Omental fat pad (tissue), 4 donors: ENCODE measurements around the gene RNASEH2A. TPM values are rescaled to one million over a fixed set of nuclear protein-coding genes. Genes with fewer than 3 reads are reported as not detected.
"Not testable (repeated sequence)": the region's sequence is repeated elsewhere in the genome, so short reads cannot be mapped to it uniquely, and the experiment has no call there.

Experiments used
- ATAC-seq: fragments of 150-250 bp; one replicate; pipeline ENCODE4 v1.9.1; 2016; ENCODE audit warnings: mild to moderate bottlenecking, moderate library complexity; ENCODE audit not compliant: low FRiP score
- DNase-seq: peaks from one replicate; pipeline ENCODE4 v3.0.0-alpha.2; 2019; ENCODE audit warnings: low spot score
- CTCF ChIP-seq, 3 donors: fragments of 450-650 bp; IDR thresholded peaks; one replicate each; pipeline ENCODE4 v1.5.1; 2016 to 2017; ENCODE audit warnings: antibody characterized with exemption in 3 of 3, mild to moderate bottlenecking in 3 of 3, moderate library complexity in 2 of 3
- total RNA-seq, 4 donors: library from RNA; depleted of rRNA; stranded (reverse); fragments of >200 nt; gene quantifications; one replicate each; pipeline ENCODE4 v1.1.0, GENCODE V29; 2016

RNASEH2A gene
- total RNA-seq, 4 donors from 2014 or later = 2.8 to 10.4 (median 5.9) TPM

- no peak for TF ChIP-seq CTCF (IDR thresholded peaks at IDR 0.05)
- DNase-seq (no peak), ATAC-seq (no peak)
Observed at GRCh38 chr19:12841094-12841493, 34.7 kb downstream of the RNASEH2A start.

DNA sequence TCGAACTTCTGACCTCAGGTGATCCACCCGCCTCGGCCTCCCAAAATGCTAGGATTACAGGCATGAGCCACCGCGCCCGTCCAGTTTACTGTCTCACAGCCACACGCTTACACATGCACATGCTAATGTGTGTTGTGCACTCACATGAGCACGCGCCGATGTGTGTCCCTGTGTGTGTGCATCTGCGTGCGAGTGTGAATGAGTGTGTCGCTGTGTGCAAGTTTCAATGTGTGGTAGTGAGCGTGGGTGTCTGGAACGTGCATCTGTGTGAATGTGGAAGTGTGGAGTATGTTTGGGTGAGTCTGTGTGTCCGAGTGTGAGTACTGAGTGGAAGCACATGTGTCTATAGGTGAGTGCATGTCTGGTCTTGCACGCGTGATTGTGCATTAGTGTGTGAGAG, 36.1 kb downstream of the RNASEH2A start:
- no peak for TF ChIP-seq CTCF (IDR thresholded peaks at IDR 0.05)
- no peak for ATAC-seq
- no peak for DNase-seq

GRCh38 chr19:12843328-12843727, 36.9 kb downstream of the RNASEH2A start:
- no peak for TF ChIP-seq CTCF (IDR thresholded peaks at IDR 0.05)
- DNase-seq (no peak), ATAC-seq (no peak)

DNA sequence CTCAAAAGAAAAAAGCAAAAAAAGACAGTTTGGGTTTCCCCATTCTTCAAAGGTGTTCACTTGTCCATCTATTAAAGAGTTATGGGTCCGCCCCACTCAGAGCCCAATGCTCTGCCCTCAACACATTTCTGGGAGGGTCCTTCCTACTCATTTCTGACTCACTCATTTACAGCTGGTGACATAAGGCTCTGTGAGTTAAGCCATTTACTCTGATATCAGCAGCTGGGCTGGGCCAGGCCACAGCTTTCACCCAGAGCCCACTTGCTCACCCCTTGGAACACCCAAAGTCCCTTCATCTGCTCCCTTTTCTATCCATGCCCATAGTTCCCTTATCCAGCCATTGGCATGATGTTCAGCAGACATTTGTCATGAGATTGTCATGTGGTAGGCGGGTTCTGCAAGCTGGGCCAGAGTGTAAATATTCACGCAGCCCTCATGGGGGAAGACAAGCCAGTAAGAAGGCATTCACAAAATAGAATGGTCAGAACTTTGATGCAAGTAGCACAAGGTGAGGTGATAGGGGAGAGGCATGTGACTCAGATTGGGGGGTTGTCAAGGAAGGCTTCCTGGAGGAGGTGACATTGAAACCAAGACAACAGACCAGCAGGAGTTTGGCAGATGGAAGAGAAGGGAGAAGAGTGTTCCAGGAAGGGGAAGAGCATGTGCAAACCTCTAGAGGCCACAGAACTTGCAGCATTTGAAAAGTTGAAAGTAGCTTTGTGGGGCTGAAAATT, 37.8 kb downstream of the RNASEH2A start:
- DNase-seq (no peak), ATAC-seq (no peak)
- no peak for TF ChIP-seq CTCF (IDR thresholded peaks at IDR 0.05)

DNA sequence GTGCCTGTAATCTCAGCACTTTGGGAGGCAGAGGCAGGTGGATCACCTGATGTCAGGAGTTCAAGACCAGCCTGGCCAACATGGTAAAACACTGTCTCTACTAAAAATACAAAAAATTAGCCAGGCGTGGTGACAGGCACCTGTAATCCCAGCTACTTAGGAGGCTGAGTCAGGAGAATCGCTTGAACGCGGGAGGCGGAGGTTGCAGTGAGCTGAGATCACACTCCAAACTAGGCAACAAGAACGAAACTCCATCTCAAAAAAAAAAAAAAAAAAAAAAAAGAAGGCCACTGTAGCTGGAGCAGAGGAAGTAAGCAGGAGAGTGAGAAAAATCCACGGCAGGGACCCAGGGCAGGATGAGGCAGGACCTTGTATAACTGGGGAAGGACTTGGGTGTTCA, 40.2 kb downstream of the RNASEH2A start:
- ATAC-seq, DNase-seq: not testable (repeated sequence)

DNA sequence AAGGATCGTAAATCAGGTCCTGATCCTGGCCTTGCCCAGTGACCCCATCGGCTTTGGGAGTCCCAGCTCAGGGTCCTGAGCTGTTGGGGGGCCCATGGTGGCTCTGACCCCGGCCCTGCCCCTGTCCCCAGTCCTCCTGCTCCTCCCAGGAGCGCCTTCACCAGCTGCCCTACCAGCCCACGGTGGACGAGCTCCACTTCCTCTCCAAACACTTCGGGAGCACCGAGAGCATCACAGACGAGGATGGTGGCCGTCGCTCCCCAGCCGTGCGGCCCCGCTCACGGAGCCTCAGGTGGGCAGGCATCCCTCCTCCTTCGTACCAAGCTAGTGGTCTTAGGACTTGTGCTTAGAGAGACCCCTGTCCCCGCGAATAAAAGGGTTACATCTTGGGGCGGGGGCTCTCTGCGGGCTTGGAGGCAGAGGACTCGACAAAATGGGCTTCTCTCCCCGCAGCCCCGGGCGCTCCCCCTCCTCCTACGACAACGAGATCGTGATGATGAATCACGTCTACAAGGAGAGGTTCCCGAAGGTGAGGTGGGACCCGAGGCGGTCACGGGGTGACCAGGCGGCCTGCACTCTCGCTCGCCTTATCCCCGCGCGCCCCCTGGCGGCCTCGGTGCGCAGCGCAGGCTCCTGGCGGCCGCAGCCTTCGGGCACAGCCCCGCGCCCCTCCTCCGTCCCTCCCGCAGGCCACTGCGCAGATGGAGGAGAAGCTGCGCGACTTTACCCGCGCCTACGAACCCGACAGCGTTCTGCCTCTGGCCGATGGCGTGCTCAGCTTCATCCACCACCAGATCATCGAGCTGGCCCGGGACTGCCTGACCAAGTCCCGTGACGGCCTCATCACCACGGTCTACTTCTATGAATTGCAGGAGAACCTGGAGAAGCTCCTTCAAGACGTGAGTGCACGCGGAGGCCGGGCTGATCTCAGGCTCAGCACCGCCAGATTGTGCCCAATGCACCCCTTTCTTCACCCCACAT, 41.1 kb downstream of the RNASEH2A start:
- peak; percentile 89 for DNase-seq
- peak; percentile 98 for ATAC-seq
- TF ChIP-seq CTCF (IDR thresholded peaks at IDR 0.05) = peak in 2 of 3 donors; percentile 85 to 98

GRCh38 chr19:12856653-12857052, 50.3 kb downstream of the RNASEH2A start:
- no peak for TF ChIP-seq CTCF (IDR thresholded peaks at IDR 0.05)
- DNase-seq = no peak
- ATAC-seq = no peak
